ENCODE measurements around the gene CRYBB1.

CRYBB1 gene

GRCh38 chr22:26553056-26553752 is 64.6 kb downstream of the CRYBB1 start:
- no peak overlapping the region for H2AFZ ChIP-seq (ENCODE audit: low read depth, low read length)
- H3K18ac ChIP-seq (ENCODE audit: low read depth in 1 of 2, low read length in 2 of 2), result peak overlapping the region in 1 of 2 experiments; percentile 54
- peak overlapping the region; percentile 78 for H2BK120ac ChIP-seq (ENCODE audit: low read depth, low read length)
- H3K4me3 ChIP-seq (ENCODE audit: insufficient read depth in 1 of 2, low read depth in 1 of 2, low read length in 2 of 2), result no peak overlapping the region
- H3K4me1 ChIP-seq (ENCODE audit: control insufficient read depth, insufficient read depth, low read depth, low read length), result peaks cover 22% of the 10 kb centered on the region
- H3K4me2 ChIP-seq (ENCODE audit: low read length, poor library complexity, severe bottlenecking), result peak overlapping the region; percentile 35
- no peak overlapping the region for H2AK5ac ChIP-seq (ENCODE audit: low read length, severe bottlenecking)
- no peaks in the 10 kb centered on the region for H3K27me3 ChIP-seq (ENCODE audit: control insufficient read depth in 1 of 2, insufficient read depth in 1 of 2, low read length in 2 of 2)
- H4K8ac ChIP-seq (ENCODE audit: low read length), result no peak overlapping the region
- peak overlapping the region; percentile 70 for H3K9ac ChIP-seq (ENCODE audit: low read length)
- H3K23ac ChIP-seq (ENCODE audit: low read length in 2 of 2), result no peak overlapping the region
- H3K36me3 ChIP-seq (ENCODE audit: control insufficient read depth in 1 of 2, insufficient read depth in 2 of 2, low read depth in 1 of 2, low read length in 2 of 2), result peaks cover 0 to 4% of the 10 kb centered on the region in 2 experiments
- H3K79me1 ChIP-seq (replicated peaks; ENCODE audit: low read length, poor library complexity, severe bottlenecking), result peaks cover 35% of the 10 kb centered on the region
- H3K4ac ChIP-seq (ENCODE audit: low read depth in 1 of 2, low read length in 2 of 2), result peak overlapping the region in 1 of 2 experiments; percentile 84
- no peak overlapping the region for H2BK5ac ChIP-seq (ENCODE audit: low read depth, low read length, poor library complexity, severe bottlenecking)
- H3K14ac ChIP-seq (ENCODE audit: low read length in 2 of 2), result no peak overlapping the region
- 44% methylated on average over 5 of the region's 7 CpGs for WGBS
- peak overlapping the region; percentile 83 for H3K27ac ChIP-seq (ENCODE audit: low read length, poor library complexity, severe bottlenecking)
- H2BK15ac ChIP-seq (ENCODE audit: low read depth, poor library complexity, severe bottlenecking), result no peak overlapping the region
- no peaks in the 10 kb centered on the region for H3K9me3 ChIP-seq (ENCODE audit: control insufficient read depth, low read length)
- H2BK12ac ChIP-seq (ENCODE audit: low read length in 2 of 2), result peak overlapping the region in 1 of 2 experiments; percentile 38
- peak; percentile 88 for DNase-seq
- H4K91ac ChIP-seq (ENCODE audit: low read length), result no peak overlapping the region

DNA sequence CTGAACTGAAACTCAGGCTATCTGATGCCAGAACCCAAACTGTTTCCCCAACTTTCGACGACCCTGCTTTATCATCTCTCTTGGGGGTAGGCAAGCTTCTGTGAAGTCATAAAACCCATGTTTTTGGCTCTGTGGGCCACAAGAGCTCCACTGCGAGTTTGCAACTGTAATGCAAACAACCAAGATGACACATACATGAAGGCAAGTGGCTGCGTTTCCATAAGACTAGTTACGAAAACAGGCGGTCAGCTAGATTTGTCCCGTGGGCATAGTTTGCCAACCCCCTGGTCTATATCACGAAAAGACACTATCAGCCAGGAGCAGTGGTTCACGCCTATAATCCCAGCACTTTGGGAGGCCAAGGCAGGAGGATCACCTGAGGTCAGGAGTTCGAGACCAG is 65.4 kb downstream of the CRYBB1 start:
- no peak overlapping the region for H3K4me2 ChIP-seq (ENCODE audit: low read length, poor library complexity, severe bottlenecking)
- DNase-seq, result peak; percentile 83

GRCh38 chr22:26551568-26551967 is 66.3 kb downstream of the CRYBB1 start:
- 77% methylated on average over 1 of the region's 2 CpGs for WGBS

More for the DNA sequence above, 65.4 kb downstream of the CRYBB1 start:
- Histone ChIP-seq H3K9ac (ENCODE audit: low read length) (peak overlapping the region; percentile 29), H2BK120ac (ENCODE audit: low read depth, low read length) (peak overlapping the region; percentile 9), H3K4me3 (ENCODE audit: insufficient read depth in 1 of 2, low read depth in 1 of 2, low read length in 2 of 2) (no peak overlapping the region), H3K23ac (ENCODE audit: low read length in 2 of 2) (no peak overlapping the region), H3K79me1 (replicated peaks; ENCODE audit: low read length, poor library complexity, severe bottlenecking) (peaks cover 35% of the 10 kb centered on the region), H2BK12ac (ENCODE audit: low read length in 2 of 2) (peak overlapping the region in 1 of 2 experiments; percentile 79), H3K9me3 (ENCODE audit: control insufficient read depth, low read length) (no peaks in the 10 kb centered on the region), H3K4me1 (ENCODE audit: control insufficient read depth, insufficient read depth, low read depth, low read length) (peaks cover 17% of the 10 kb centered on the region), H2AFZ (ENCODE audit: low read depth, low read length) (no peak overlapping the region), H3K36me3 (ENCODE audit: control insufficient read depth in 1 of 2, insufficient read depth in 2 of 2, low read depth in 1 of 2, low read length in 2 of 2) (peaks cover 0 to 4% of the 10 kb centered on the region in 2 experiments), H4K91ac (ENCODE audit: low read length) (peak overlapping the region; percentile 64), H3K14ac (ENCODE audit: low read length in 2 of 2) (no peak overlapping the region), H3K4ac (ENCODE audit: low read depth in 1 of 2, low read length in 2 of 2) (peak overlapping the region; percentile 67 to 80), H4K8ac (ENCODE audit: low read length) (peak overlapping the region; percentile 81), H2BK5ac (ENCODE audit: low read depth, low read length, poor library complexity, severe bottlenecking) (no peak overlapping the region), H3K27me3 (ENCODE audit: control insufficient read depth in 1 of 2, insufficient read depth in 1 of 2, low read length in 2 of 2) (no peaks in the 10 kb centered on the region), H3K18ac (ENCODE audit: low read depth in 1 of 2, low read length in 2 of 2) (peak overlapping the region; percentile 44 to 46), H2AK5ac (ENCODE audit: low read length, severe bottlenecking) (no peak overlapping the region), H3K27ac (ENCODE audit: low read length, poor library complexity, severe bottlenecking) (no peak overlapping the region), H2BK15ac (ENCODE audit: low read depth, poor library complexity, severe bottlenecking) (no peak overlapping the region)
- whole genome bisulfite sequencing, result 20% methylated on average over 10 of the region's 10 CpGs

GRCh38 chr22:26550498-26551033 is 67.3 kb downstream of the CRYBB1 start:
- peaks cover 26% of the 10 kb centered on the region for H3K79me1 ChIP-seq (replicated peaks; ENCODE audit: low read length, poor library complexity, severe bottlenecking)
- peak overlapping the region in 1 of 2 experiments; percentile 26 for H3K4ac ChIP-seq (ENCODE audit: low read depth in 1 of 2, low read length in 2 of 2)
- no peak overlapping the region for H3K4me3 ChIP-seq (ENCODE audit: insufficient read depth in 1 of 2, low read depth in 1 of 2, low read length in 2 of 2)
- H3K36me3 ChIP-seq (ENCODE audit: control insufficient read depth in 1 of 2, insufficient read depth in 2 of 2, low read depth in 1 of 2, low read length in 2 of 2), result peaks cover 0 to 2% of the 10 kb centered on the region in 2 experiments
- no peak overlapping the region for H3K23ac ChIP-seq (ENCODE audit: low read length in 2 of 2)
- no peak overlapping the region for H2BK5ac ChIP-seq (ENCODE audit: low read depth, low read length, poor library complexity, severe bottlenecking)
- H2AK5ac ChIP-seq (ENCODE audit: low read length, severe bottlenecking), result no peak overlapping the region
- WGBS, result 21% methylated on average over 8 of the region's 8 CpGs
- no peaks in the 10 kb centered on the region for H3K9me3 ChIP-seq (ENCODE audit: control insufficient read depth, low read length)
- peak overlapping the region; percentile 10 for H3K4me2 ChIP-seq (ENCODE audit: low read length, poor library complexity, severe bottlenecking)
- H2AFZ ChIP-seq (ENCODE audit: low read depth, low read length), result no peak overlapping the region
- peak overlapping the region in 1 of 2 experiments; percentile 59 for H3K18ac ChIP-seq (ENCODE audit: low read depth in 1 of 2, low read length in 2 of 2)
- H4K8ac ChIP-seq (ENCODE audit: low read length), result peak overlapping the region; percentile 81
- H3K27me3 ChIP-seq (ENCODE audit: control insufficient read depth in 1 of 2, insufficient read depth in 1 of 2, low read length in 2 of 2), result no peaks in the 10 kb centered on the region
- H2BK12ac ChIP-seq (ENCODE audit: low read length in 2 of 2), result peak overlapping the region in 1 of 2 experiments; percentile 62
- peak overlapping the region; percentile 27 for H3K27ac ChIP-seq (ENCODE audit: low read length, poor library complexity, severe bottlenecking)
- DNase-seq, result peak; percentile 87
- H2BK15ac ChIP-seq (ENCODE audit: low read depth, poor library complexity, severe bottlenecking), result no peak overlapping the region
- H3K9ac ChIP-seq (ENCODE audit: low read length), result peak overlapping the region; percentile 19
- peaks cover 14% of the 10 kb centered on the region for H3K4me1 ChIP-seq (ENCODE audit: control insufficient read depth, insufficient read depth, low read depth, low read length)
- no peak overlapping the region for H3K14ac ChIP-seq (ENCODE audit: low read length in 2 of 2)
- H4K91ac ChIP-seq (ENCODE audit: low read length), result peak overlapping the region; percentile 72
- peak overlapping the region; percentile 50 for H2BK120ac ChIP-seq (ENCODE audit: low read depth, low read length)

More at GRCh38 chr22:26551568-26551967, 66.3 kb downstream of the CRYBB1 start:
- Histone ChIP-seq H3K23ac (ENCODE audit: low read length in 2 of 2) (no peak overlapping the region), H3K79me1 (replicated peaks; ENCODE audit: low read length, poor library complexity, severe bottlenecking) (peaks cover 28% of the 10 kb centered on the region), H3K4me3 (ENCODE audit: insufficient read depth in 1 of 2, low read depth in 1 of 2, low read length in 2 of 2) (no peak overlapping the region), H3K4me1 (ENCODE audit: control insufficient read depth, insufficient read depth, low read depth, low read length) (peaks cover 14% of the 10 kb centered on the region), H2BK15ac (ENCODE audit: low read depth, poor library complexity, severe bottlenecking) (no peak overlapping the region), H3K27me3 (ENCODE audit: control insufficient read depth in 1 of 2, insufficient read depth in 1 of 2, low read length in 2 of 2) (no peaks in the 10 kb centered on the region), H3K18ac (ENCODE audit: low read depth in 1 of 2, low read length in 2 of 2) (peak overlapping the region in 1 of 2 experiments; percentile 37), H3K14ac (ENCODE audit: low read length in 2 of 2) (no peak overlapping the region), H2BK120ac (ENCODE audit: low read depth, low read length) (no peak overlapping the region), H4K8ac (ENCODE audit: low read length) (no peak overlapping the region), H3K9ac (ENCODE audit: low read length) (peak overlapping the region; percentile 19), H3K36me3 (ENCODE audit: control insufficient read depth in 1 of 2, insufficient read depth in 2 of 2, low read depth in 1 of 2, low read length in 2 of 2) (peaks cover 0 to 4% of the 10 kb centered on the region in 2 experiments), H2AK5ac (ENCODE audit: low read length, severe bottlenecking) (peak overlapping the region; percentile 13), H2BK5ac (ENCODE audit: low read depth, low read length, poor library complexity, severe bottlenecking) (no peak overlapping the region), H3K4ac (ENCODE audit: low read depth in 1 of 2, low read length in 2 of 2) (no peak overlapping the region), H3K27ac (ENCODE audit: low read length, poor library complexity, severe bottlenecking) (no peak overlapping the region), H3K9me3 (ENCODE audit: control insufficient read depth, low read length) (no peaks in the 10 kb centered on the region), H3K4me2 (ENCODE audit: low read length, poor library complexity, severe bottlenecking) (no peak overlapping the region), H2BK12ac (ENCODE audit: low read length in 2 of 2) (peak overlapping the region in 1 of 2 experiments; percentile 6), H2AFZ (ENCODE audit: low read depth, low read length) (no peak overlapping the region), H4K91ac (ENCODE audit: low read length) (no peak overlapping the region)
- no peak for DNase-seq

All from mesenchymal stem cell (in vitro differentiated cells and primary cell).